KOPT-K1 (cell line): ENCODE measurements around the gene SCN7A.
"Not testable (repeated sequence)": the region's sequence is repeated elsewhere in the genome, so short reads cannot be mapped to it uniquely, and the experiment has no call there.

Experiments used
- H3K27ac ChIP-seq: fragments of 200-600 bp; sonication (generic); 2 replicates; pipeline ENCODE4 v1.5.1; 2016; ENCODE audit warnings: antibody characterized with exemption, mild to moderate bottlenecking, low read depth, low read length; ENCODE audit not compliant: poor library complexity, severe bottlenecking
- H3K36me3 ChIP-seq: fragments of 200-600 bp; sonication (generic); 2 replicates; pipeline ENCODE4 v1.5.1; 2017; ENCODE audit warnings: antibody characterized with exemption, mild to moderate bottlenecking, low read length, moderate library complexity; ENCODE audit not compliant: insufficient read depth
- H3K9me3 ChIP-seq: fragments of 200-600 bp; sonication (generic); 2 replicates; pipeline ENCODE4 v1.5.1; 2017; ENCODE audit warnings: antibody characterized with exemption, low read length, mild to moderate bottlenecking; ENCODE audit not compliant: insufficient read depth, poor library complexity, severe bottlenecking

The SCN7A gene

GRCh38 chr2:166434491-166434890, 59.6 kb downstream of the SCN7A start:
- H3K36me3 ChIP-seq: peaks cover 7% of the 10 kb centered on the region; the same call in 1 of the 2 replicates
- no peak overlapping the region for H3K27ac ChIP-seq
- H3K9me3 ChIP-seq: no peaks in the 10 kb centered on the region

GRCh38 chr2:166433457-166433856, 60.6 kb downstream of the SCN7A start:
- H3K27ac ChIP-seq: no peak overlapping the region
- peaks cover 7% of the 10 kb centered on the region; the same call in 1 of the 2 replicates for H3K36me3 ChIP-seq
- H3K9me3 ChIP-seq: no peaks in the 10 kb centered on the region

GRCh38 chr2:166432331-166432730, 61.7 kb downstream of the SCN7A start:
- Histone ChIP-seq H3K36me3 (no peaks in the 10 kb centered on the region; the same call in 1 of the 2 replicates), H3K27ac (no peak overlapping the region), H3K9me3 (no peaks in the 10 kb centered on the region)

GRCh38 chr2:166424841-166425240, 69.2 kb downstream of the SCN7A start:
- Histone ChIP-seq H3K36me3 (0 out of 2 replicates have a peak, but pooled peaks cover 6% of the 10 kb centered on the region), H3K9me3 (no peaks in the 10 kb centered on the region)

GRCh38 chr2:166419616-166419934, 74.5 kb downstream of the SCN7A start:
- no peaks in the 10 kb centered on the region for H3K36me3 ChIP-seq
- H3K9me3 ChIP-seq: no peaks in the 10 kb centered on the region
- H3K27ac ChIP-seq: no peak overlapping the region

More at GRCh38 chr2:166424841-166425240, 69.2 kb downstream of the SCN7A start:
- H3K27ac ChIP-seq: no peak overlapping the region

GRCh38 chr2:166418853-166419615, 75.0 kb downstream of the SCN7A start:
- no peaks in the 10 kb centered on the region for H3K36me3 ChIP-seq
- H3K27ac ChIP-seq: no peak overlapping the region
- H3K9me3 ChIP-seq: no peaks in the 10 kb centered on the region

- no peak overlapping the region for H3K27ac ChIP-seq
- H3K9me3 ChIP-seq: no peaks in the 10 kb centered on the region
- no peaks in the 10 kb centered on the region for H3K36me3 ChIP-seq
These were observed 76.4 kb downstream of the SCN7A start for GRCh38 chr2:166417669-166418068.

GRCh38 chr2:166413255-166413654, 80.8 kb downstream of the SCN7A start:
- H3K36me3 ChIP-seq: no peaks in the 10 kb centered on the region; the same call in 1 of the 2 replicates
- no peaks in the 10 kb centered on the region for H3K9me3 ChIP-seq
- no peak overlapping the region for H3K27ac ChIP-seq

GRCh38 chr2:166411473-166412230, 82.4 kb downstream of the SCN7A start:
- no peak overlapping the region for H3K27ac ChIP-seq
- no peaks in the 10 kb centered on the region for H3K9me3 ChIP-seq

GRCh38 chr2:166410828-166411472, 83.1 kb downstream of the SCN7A start:
- H3K9me3 ChIP-seq: no peaks in the 10 kb centered on the region
- H3K27ac ChIP-seq: no peak overlapping the region
- no peaks in the 10 kb centered on the region; the same call in 1 of the 2 replicates for H3K36me3 ChIP-seq

More at GRCh38 chr2:166411473-166412230, 82.4 kb downstream of the SCN7A start:
- H3K36me3 ChIP-seq: no peaks in the 10 kb centered on the region; the same call in 1 of the 2 replicates

GRCh38 chr2:166407746-166408145, 86.3 kb downstream of the SCN7A start:
- H3K36me3 ChIP-seq, H3K27ac ChIP-seq, H3K9me3 ChIP-seq: not testable (repeated sequence)

- Histone ChIP-seq H3K36me3 (no peaks in the 10 kb centered on the region; the same call in 1 of the 2 replicates), H3K27ac (no peak overlapping the region), H3K9me3 (no peaks in the 10 kb centered on the region)
These were observed 87.7 kb downstream of the SCN7A start for GRCh38 chr2:166406374-166406773.

- H3K9me3 ChIP-seq: no peaks in the 10 kb centered on the region
- H3K36me3 ChIP-seq: no peaks in the 10 kb centered on the region; the same call in 1 of the 2 replicates
- no peak overlapping the region for H3K27ac ChIP-seq
These were observed 88.5 kb downstream of the SCN7A start for GRCh38 chr2:166405569-166405926.

- no peaks in the 10 kb centered on the region for H3K9me3 ChIP-seq
- no peak overlapping the region for H3K27ac ChIP-seq
- no peaks in the 10 kb centered on the region; the same call in 1 of the 2 replicates for H3K36me3 ChIP-seq
These were observed 89.0 kb downstream of the SCN7A start for GRCh38 chr2:166404831-166405568.

GRCh38 chr2:166394245-166394644, 99.8 kb downstream of the SCN7A start:
- Histone ChIP-seq H3K9me3 (no peaks in the 10 kb centered on the region), H3K36me3 (no peaks in the 10 kb centered on the region), H3K27ac (no peak overlapping the region)
